ENCODE measurements around the gene AGPAT1.
"Not testable (repeated sequence)": the region's sequence is repeated elsewhere in the genome, so short reads cannot be mapped to it uniquely, and the experiment has no call there.

The AGPAT1 gene

DNA sequence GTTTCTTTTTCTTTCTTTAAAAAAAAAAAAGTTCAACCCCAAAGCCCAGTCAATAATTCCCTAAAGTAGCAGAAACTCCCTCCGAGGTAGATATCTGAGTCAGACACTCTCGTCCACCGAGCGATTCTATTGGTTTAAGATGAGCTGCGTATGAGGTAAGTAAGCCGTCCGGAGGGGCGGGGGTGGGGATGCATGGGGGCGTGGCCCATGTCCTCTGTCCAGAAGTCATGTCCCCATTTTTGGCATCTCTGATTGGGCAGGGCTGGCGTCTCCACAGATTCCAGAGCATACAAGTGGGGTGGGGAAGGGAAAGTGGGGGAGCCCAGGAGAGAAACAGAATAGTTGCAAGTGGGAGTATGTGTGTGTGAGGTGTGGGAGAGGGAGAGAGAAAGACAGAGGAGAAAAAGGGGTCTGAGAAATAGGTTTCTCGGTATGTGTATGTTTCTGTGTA lies 9.8 kb upstream of the AGPAT1 start:
- not testable (repeated sequence) for DNase-seq

DNA sequence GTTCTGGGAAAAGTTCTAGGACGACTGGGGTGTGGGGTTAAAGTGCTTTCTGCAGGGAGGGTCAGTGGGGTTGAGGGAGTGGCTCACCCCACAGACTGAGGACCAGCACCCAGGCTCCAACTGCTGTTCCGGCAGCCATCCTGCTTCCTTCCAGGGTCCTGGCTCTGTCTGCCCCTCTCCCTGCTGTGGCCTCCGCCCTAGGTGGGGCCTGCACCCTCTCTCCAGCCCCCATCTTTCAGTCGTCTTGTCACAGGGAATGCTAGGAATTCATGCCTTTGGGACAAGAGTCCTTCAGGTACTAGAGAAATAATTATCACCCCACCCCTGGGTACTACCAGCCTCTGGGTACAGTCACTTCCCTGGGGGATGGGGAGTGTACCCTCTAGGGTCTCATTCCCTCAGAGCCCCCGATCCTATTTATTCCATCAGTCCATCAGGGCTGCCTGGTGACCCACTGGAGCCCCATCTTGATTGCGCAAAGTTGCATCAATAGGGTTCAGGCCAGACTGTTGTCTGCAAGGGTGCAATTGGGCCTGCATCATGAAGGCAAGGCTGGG lies 8.3 kb upstream of the AGPAT1 start, which contains the start of gene AGER:
TSS of gene AGER (minus strand) at position 170 of the 557 bp plus-strand sequence. CDS start at position 139, 31 bp downstream.
- no peak for DNase-seq

DNA sequence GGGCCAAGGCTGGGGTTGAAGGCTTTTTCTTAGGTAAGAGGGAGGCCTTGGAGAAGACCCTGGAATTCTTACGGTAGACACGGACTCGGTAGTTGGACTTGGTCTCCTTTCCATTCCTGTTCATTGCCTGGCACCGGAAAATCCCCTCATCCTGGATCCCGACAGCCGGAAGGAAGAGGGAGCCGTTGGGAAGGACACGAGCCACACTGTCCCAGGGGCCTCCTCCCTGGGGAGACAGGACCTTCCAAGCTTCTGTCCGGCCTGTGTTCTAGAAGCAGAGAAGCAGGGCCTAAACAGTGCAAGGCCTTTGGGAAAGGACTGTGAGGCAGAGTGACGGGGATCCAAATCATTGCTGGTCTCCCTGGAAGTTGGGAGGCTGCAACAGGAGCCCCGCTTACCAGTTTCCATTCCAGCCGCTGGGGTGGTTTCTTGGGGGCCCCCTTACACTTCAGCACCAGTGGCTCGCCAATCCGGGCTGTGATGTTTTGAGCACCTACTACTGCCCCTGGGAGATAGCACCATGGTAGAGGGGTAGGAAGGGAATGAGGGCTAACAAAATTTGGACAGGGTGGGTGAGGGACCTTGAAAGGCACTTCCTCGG lies 7.7 kb upstream of the AGPAT1 start:
- no peak for DNase-seq

DNA sequence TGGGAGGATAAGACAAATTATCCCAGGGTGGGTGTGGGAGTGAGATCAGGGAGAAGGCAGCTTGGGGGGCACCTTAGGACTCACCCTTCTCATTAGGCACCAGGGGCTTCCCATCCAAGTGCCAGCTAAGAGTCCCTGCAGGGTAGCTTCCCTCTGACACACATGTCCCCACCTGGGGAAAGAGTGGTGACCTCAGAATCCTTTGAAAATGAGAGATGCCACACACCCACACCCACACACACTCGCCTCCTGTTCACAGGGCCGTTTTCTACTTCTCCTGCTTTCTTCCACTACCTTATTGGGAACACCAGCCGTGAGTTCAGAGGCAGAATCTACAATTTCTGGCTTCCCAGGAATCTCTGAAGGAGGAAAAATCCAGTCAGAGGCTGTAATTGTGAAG lies 7.1 kb upstream of the AGPAT1 start:
- DNase-seq, result no peak

DNA sequence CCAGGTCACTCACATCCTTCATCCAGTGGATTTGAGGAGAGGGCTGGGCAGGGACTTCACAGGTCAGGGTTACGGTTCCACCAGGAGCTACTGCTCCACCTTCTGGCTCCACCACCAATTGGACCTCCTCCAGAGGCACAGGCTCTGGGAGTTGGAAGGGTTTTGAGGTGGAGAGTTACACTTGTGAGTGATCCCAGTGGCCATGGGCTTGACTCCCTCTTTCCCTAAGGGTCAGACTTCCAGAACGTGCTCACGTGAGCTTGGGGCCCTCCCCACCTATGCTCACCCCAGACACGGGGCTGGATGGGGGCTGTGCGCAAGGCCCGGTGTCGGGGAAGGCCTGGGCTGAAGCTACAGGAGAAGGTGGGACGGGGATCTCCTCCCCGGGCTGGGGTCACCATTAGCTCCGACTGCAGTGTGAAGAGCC lies 6.7 kb upstream of the AGPAT1 start:
- no peak for DNase-seq

DNA sequence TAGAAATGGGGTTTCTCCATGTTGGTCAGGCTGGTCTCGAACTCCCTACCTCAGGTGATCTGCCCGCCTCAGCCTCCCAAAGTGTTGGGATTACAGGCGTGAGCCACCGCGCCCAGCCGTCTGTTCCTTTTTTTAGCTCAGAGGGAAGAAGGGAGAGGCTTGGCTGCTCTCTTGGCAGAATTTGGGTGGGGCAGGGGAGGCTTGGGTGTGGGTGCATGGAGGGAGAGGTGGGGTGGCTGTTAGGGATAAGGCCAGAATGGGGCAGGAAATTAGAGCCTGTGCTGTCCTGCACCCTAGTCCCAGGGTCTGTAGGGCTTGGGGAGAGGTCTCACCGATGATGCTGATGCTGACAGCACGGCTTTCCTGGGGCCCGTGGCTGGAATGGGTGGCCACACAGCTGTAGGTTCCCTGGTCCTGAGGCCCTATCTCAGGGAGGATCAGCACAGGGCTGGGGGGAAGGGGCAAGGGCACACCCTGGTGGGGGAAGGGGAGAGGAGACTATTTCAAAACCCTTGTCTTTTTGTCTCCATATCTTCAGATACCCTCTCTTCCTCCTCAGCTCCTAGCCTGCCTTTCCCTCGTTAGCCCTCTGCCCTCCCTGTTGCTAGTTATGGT lies 6.1 kb upstream of the AGPAT1 start:
- no peak for DNase-seq

DNA sequence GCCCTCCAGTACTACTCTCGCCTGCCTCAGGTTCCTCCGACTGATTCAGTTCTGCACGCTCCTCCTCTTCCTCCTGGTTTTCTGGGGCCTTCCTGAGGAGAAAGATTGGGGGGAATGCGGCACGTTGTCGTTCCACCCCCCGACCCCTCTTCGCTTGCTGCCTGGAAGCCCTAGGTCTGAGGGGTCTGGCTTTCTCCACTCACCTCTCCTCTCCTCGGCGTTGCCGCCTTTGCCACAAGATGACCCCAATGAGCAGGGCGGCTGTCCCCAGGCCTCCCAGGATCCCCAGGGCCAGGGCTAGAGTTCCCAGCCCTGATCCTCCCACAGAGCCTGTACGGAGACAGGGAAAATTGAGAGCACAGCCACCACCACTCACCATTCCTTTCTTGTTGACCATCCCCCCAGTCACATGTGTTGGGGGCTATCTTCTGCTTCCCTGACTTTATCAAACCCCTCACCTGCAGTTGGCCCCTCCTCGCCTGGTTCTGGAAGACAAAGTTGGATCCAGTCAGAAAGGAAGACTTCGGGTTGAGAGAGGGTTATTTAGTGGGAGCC lies 5.3 kb upstream of the AGPAT1 start:
- DNase-seq, result no peak

DNA sequence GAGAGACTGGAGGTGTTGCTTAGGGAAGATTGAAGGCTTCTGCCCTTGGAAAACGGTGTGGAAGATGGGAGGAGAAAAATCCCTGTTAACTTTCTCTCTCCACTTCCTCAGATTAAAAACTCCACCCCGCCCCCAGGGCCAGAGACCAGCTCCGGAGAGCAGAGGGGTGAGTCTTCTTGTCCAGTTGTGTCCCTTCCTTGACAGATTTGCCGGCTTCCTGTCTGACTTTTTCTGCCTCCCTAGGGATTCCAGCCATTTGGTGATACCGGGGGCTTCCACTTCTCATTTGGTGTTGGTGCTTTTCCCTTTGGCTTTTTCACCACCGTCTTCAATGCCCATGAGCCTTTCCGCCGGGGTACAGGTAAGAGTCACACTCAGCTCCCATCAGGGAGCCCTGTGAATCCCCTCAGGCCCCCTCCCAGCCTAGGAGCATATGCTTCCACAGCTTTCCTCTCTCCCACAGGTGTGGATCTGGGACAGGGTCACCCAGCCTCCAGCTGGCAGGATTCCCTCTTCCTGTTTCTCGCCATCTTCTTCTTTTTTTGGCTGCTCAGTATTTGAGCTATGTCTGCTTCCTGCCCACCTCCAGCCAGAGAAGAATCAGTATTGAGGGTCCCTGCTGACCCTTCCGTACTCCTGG lies 4.0 kb upstream of the AGPAT1 start:
- no peak for DNase-seq

DNA sequence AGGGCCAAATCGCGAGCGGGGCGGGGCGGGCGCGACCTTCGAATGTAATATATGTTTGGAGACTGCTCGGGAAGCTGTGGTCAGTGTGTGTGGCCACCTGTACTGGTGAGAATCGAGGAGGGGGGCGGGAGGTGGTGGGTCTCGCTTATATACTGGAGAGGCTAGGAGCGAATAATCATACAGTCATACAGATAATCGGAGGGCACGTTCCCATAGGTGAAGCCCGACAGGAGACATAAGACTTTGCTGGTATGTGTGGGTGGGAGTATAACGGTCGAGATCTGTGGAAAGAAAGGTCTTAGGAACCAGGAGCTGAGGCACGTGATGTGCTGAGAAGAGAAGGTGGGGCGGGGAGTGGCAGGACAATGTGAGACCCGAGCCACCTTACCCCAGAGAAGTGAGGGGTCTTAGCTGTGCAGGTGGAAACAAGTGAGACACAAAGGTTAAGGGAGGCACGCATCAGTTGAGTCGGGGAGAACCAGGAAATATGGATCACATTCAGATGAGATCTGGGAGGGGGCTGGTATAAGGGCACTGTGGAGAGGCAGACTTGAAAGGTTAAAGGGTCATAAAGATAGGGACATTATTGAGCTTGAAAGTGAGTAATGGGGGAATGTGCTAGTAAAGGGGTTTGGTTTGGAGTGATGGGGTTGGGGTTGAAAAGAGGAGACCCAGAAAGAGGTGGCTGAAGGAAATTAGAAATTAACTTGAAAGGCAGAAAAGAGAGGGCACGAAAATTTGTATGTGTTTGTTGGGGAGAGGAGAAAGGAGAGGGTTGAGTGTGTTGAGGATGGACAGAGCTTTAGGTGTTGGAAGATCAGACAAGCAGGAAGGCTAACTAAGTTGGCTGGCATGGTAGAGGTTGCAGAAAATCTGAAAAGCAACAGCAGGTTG lies 2.9 kb upstream of the AGPAT1 start:
- DNase-seq, result no peak

DNA sequence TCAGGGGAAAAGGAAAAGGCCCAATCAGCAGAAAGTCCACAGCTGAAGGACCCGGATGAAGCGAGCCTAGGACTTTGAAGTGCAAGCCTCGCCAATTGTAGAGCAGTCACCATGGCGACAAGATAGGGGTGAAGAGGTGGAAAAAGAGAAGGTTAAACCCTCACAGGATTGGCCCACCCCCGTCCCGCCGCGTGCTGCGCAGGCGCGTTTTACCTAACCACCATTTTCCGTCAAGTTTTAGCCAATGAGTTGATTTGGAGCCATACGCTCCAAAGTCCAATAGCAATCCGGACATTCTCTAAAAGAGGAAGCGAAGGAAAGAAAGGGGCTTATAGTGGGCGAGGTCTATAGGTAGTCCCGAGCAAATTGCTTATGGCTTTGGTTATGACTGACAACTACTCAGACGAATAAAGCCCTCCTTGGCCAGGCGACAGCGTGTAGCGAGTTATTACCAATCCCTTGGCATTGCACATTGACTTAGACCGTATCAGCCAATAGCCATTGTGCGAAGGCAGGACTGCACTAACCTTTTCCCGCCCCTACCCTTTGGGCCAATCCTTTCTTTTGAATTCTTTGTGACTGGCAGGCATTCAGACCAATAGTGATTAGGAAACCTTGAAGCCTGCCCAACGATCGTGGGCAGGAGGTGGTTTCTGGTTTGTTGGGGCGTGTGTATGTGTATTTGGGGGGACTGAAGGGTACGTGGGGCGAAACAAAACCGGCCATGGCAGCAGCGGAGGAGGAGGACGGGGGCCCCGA lies 2.1 kb upstream of the AGPAT1 start, which contains the start of gene RNF5:
TSS of gene RNF5 (plus strand) at position 618 of the 759 bp plus-strand sequence. CDS start at position 725, 107 bp downstream.
- peak; percentile 99 for DNase-seq

DNA sequence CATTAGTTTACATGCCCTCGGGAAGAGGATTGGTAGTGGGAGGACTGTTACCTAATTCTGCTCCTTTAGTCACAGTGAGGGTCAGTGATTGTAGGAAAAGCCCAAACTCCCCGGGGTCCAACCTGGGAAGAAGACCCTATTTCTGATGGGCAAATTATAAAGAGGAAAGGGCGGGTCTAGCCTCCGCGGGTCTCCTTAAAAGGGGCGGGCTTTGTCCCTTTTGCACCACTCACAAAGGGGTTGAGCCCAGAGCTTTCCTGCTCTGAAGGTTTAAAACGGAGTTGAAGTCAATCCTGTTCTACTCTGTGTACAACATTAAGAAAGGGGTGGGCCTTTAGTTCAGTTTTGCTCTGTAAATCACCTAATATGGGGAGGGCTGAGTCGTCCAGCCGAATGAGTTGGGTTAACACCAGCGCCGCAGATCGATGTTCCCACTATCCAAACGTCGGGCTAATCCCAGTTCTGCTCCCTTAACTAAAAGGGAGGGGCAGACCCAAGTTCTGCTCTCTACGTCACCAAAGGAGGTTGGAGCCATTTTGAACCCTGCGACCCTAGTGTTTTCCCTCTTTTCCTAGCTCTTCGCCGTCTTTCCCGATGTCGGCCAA lies 1.4 kb upstream of the AGPAT1 start:
- DNase-seq, result no peak

DNA sequence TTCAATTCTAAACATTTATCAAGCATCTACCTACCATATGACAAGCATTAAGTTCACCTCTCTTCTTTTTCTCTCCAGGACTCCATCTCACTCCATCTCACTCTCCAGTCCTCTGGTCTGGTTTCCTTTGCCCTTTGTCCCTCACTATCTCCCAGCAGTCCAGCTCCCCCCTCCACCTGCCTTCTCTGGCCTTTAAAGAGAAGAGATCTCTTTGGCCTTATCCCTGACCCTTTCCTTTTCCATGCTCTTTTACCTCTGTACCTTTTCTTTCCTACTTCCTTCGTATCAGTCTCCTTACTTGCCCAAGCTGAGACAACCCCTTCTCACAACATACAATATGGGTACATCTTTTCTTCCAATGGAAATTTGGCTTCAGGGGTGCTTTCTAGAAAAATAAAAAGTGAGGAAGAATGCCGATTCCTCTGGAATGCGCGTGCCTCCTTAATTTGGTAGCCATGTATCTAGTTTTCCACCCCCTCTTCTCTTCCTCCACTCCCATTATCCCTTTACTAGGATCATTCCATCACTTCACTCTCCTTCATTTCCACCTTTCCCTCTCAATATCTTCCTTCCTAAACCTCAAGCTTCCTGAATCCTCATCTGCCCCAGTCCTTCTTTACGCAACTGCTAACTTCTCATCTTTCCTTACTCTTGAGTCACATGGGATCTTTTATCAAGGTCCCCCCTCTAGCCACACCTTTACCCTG lies 745 bp upstream of the AGPAT1 start:
- DNase-seq, result no peak

DNA sequence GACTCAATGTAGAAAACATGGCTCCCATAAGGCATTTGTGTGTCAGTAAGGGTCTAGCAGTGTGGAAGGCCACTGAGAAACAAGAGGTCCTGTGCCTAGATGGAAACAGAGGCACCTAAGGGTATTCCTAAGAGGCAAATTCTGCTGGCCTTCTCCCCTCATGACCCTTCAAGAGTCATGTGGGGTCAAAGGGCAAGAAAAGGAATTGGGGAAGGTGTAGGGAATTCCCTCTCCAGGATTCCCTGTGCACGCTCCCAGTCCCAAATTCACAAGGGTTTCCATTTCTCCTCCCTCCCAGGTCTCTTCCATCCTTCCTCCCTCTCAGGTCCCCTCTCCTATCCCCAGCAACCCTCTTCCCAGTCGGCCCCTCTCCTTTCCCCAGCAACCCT lies 568 bp downstream of the AGPAT1 start:
- DNase-seq, result no peak

DNA sequence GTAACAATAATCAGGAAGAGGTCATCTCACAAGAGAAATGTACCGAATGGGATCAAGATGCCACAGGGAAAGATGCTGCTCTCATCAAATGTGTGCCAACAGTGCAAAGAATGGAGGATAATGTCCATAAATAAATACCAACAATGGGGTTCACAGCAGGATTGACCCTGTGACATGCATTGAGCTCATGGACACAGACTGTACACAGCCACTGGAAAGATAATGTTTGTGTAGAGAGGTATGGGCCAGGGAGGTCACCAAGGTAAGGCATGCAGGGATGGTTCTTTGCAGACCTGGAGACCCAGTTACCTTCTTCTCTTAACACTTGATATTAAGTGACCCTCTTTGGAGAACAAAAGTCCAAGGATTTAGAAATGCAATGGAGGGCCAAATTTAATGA lies 1.5 kb downstream of the AGPAT1 start:
- DNase-seq, result no peak

DNA sequence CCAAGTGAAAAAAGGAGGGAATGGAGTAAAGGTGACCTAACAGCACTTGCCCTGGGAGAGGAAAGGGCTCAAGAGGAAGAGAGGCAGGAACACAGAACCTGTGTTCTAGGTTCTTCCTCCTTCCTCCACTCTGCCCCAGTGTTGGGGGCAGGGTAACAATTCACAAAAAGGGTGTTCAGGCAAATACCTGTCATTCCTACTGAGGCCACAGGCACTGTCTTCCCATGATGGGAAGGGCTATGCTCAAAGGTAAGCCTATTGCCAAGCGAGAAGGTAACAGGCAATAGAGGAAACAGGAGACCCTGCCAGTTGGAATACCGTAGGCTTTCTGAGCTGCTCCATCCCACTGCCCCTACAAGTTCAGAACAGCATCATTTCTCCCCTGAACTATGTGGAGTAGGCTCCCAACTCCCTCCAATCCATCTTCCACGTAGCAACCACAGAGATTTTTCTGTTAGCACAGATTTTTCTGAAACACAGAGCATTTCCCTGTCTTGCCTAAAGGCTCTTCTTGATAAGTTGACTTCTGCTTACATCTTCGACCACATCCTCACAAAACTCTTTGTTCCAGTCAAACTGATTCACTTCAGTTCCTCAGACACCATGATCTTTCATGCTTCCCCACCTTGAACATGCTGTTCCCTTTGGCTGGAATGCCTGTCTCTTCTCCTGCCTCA lies 2.7 kb downstream of the AGPAT1 start:
- no peak for DNase-seq

DNA sequence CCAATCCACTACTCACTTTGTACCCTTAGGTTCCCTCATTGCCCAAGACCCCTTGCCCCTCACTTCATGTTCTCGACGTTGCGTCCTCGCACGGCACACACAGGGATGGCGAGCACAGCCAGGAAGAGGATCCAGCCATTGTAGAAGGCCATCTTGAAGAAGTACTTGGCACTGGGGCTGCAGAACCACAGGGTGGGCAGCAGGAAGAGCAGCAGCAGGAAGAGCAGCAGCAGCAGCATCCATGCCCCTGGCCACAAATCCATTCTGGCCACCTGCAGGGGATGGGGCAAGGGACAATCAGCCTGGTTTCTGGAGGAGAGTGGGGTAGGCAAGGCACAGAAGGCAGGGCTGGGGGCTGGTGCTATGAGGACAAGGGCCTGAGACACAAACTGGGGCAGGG lies 4.7 kb downstream of the AGPAT1 start:
- DNase-seq, result no peak

DNA sequence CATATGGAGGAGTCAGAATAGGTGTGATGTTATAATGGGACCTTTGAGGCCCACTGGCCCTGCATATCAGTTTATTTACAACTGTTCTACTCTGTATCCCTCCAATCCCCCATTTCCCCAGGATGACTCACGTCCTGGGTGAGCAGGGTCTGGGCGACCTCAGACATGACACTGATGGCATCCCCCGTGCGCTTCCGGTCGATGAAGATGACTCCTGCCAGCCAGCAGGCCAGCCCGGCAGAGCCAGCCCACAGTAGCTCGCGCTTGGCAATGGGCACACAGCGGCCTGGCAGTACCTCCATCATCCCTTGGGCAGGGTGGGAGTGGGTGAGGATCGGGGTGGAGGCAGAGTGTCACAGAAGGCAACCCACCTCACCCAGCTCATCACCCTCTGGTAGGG lies 5.6 kb downstream of the AGPAT1 start:
- no peak for DNase-seq

DNA sequence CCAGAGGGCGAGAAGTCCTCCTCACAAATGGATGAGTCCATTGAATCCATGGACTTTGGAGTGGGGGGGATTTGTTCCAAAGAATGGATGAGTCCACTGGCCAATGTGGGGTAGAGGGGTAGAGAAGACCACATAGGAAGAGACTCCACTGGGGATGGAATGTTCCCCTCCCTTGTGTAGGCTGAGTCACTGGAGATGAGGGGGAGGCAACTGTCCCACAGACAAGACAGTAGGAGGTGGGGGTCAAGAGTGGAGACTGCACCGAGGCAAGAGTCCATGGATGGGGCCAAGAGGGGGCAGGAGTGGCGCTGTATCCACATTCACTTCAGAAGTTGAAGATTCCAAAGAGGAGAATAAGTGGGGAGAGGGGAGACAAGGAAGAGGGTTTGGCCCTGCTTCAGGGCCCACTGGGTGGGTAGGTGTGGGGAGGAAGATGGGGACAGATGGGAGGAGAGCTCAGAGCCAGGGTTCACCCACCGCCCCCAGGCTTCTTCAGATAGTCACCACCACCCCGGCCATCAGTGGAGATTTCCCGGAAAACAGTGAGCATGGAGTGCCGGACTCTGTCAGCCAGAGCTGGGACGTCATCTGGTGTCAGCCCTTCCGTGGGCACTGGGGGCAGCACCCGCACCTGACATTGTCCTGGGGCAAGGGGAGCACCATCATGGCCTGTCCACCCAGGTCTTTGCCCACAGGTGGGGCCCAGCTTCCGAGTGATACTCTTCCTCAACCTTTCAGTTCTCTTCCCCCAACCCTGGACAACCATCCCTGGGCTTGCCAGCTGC lies 6.9 kb downstream of the AGPAT1 start:
- DNase-seq, result no peak

DNA sequence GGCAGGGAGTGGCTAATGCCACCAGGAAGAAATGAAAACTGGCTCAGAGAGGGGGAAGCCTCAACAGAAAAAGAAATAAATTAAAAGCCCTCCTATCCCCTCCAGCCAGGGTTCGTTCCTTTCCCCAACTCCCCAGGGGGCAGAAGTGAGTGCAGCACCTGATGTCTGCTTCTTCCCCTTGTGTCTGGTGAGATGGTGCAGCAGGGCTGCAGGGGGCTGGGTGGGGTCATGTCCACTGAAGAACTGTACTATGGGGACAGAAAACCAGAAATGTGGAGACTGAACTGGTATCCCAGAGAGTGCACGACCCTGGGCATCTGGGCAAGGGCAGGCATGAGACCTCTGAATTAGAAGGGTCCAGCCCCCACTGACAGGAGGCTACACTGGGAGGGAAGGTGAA lies 7.5 kb downstream of the AGPAT1 start:
- no peak for DNase-seq

All from SIG-M5 (cell line).